Neutrophil (primary cell): ENCODE data around the gene DDI2.
A peak's percentile ranks its signal among the peaks of the same experiment; 100 is the strongest.

Experiments
- H3K27ac ChIP-seq: fragments of 200-600 bp; sonication (generic); 2 replicates; pipeline ENCODE4 v1.5.1; 2016; ENCODE audit warnings: mild to moderate bottlenecking, moderate library complexity
- H3K27me3 ChIP-seq: fragments of 200-600 bp; sonication (generic); 2 replicates; pipeline ENCODE4 v1.6.0; 2016; ENCODE audit warnings: mild to moderate bottlenecking
- H3K36me3 ChIP-seq: fragments of 200-600 bp; sonication (generic); 2 replicates; pipeline ENCODE4 v1.5.1; 2017
- H3K4me1 ChIP-seq, 2 experiments: fragments of 200-600 bp in 1 of 2; sonication (generic) in 1 of 2; 1 replicate in 1 of 2; 2 replicates in 1 of 2; pipeline versions ENCODE4 v1.5.1 to v1.6.1; 2013 to 2016; ENCODE audit warnings: low read depth in 1 of 2, low read length in 1 of 2, mild to moderate bottlenecking in 1 of 2, moderate library complexity in 1 of 2; ENCODE audit not compliant: control insufficient read depth in 1 of 2, insufficient read depth in 1 of 2
- H3K4me3 ChIP-seq, 2 experiments: fragments of 200-600 bp in 1 of 2; sonication (generic) in 1 of 2; 1 replicate in 1 of 2; 2 replicates in 1 of 2; pipeline ENCODE4 v1.5.1; 2013 to 2016; ENCODE audit warnings: low read depth in 1 of 2, low read length in 1 of 2, mild to moderate bottlenecking in 1 of 2, moderate library complexity in 1 of 2
- H3K9me3 ChIP-seq: fragments of 200-600 bp; sonication (generic); 2 replicates; pipeline ENCODE4 v1.5.1; 2016
- CTCF ChIP-seq: fragments of 200-600 bp; sonication (generic); IDR thresholded peaks from 2 replicates; pipeline ENCODE4 v1.5.1; 2016; ENCODE audit warnings: antibody characterized with exemption

Gene DDI2

GRCh38 chr1:15684042-15684461 is 66.8 kb downstream of the DDI2 start, which contains the start of gene PLEKHM2:
PLEKHM2 (plus strand) TSS chr1:15684320; CDS start chr1:15684559, 239 bp downstream.
- H3K9me3 ChIP-seq: no peaks in the 10 kb centered on the region
- H3K4me1 ChIP-seq: peaks cover 33 to 42% of the 10 kb centered on the region in 2 experiments

GRCh38 chr1:15684468-15685291 is 67.4 kb downstream of the DDI2 start:
- TF ChIP-seq CTCF: no peak
- Histone ChIP-seq H3K4me3 (peak overlapping the region; percentile 68 to 85), H3K27ac (peak overlapping the region; percentile 92), H3K9me3 (no peaks in the 10 kb centered on the region), H3K27me3 (no peaks in the 10 kb centered on the region), H3K36me3 (no peaks in the 10 kb centered on the region), H3K4me1 (peaks cover 33 to 42% of the 10 kb centered on the region in 2 experiments)

More at GRCh38 chr1:15684042-15684461, 66.8 kb downstream of the DDI2 start, which contains the start of gene PLEKHM2:
- Histone ChIP-seq H3K27ac (peak within 1 kb of the TSS; percentile 92), H3K36me3 (no peaks in the 10 kb centered on the region), H3K27me3 (no peaks in the 10 kb centered on the region), H3K4me3 (peak within 1 kb of the TSS; percentile 68 to 85)
- no peak for TF ChIP-seq CTCF

- no peaks in the 10 kb centered on the region for H3K27me3 ChIP-seq
- no peak for TF ChIP-seq CTCF
- peak overlapping the region in 1 of 2 experiments; percentile 68 for H3K4me3 ChIP-seq
- H3K27ac ChIP-seq: peak overlapping the region; percentile 60
- H3K4me1 ChIP-seq: peaks cover 33 to 42% of the 10 kb centered on the region in 2 experiments
- H3K36me3 ChIP-seq: no peaks in the 10 kb centered on the region
- H3K9me3 ChIP-seq: no peaks in the 10 kb centered on the region
Measured at GRCh38 chr1:15685820-15686219, 68.6 kb downstream of the DDI2 start.

- no peaks in the 10 kb centered on the region for H3K9me3 ChIP-seq
- no peak for TF ChIP-seq CTCF
- H3K36me3 ChIP-seq: no peaks in the 10 kb centered on the region
- no peaks in the 10 kb centered on the region for H3K27me3 ChIP-seq
- peaks cover 28 to 30% of the 10 kb centered on the region in 2 experiments for H3K4me1 ChIP-seq
- no peak overlapping the region for H3K4me3 ChIP-seq
- H3K27ac ChIP-seq: no peak overlapping the region
Measured at GRCh38 chr1:15687446-15687845, 70.2 kb downstream of the DDI2 start.

GRCh38 chr1:15690317-15690716 is 73.1 kb downstream of the DDI2 start:
- no peak overlapping the region for H3K4me3 ChIP-seq
- H3K36me3 ChIP-seq: peaks cover 5% of the 10 kb centered on the region
- H3K27me3 ChIP-seq: no peaks in the 10 kb centered on the region
- no peak overlapping the region for H3K27ac ChIP-seq
- peaks cover 7 to 12% of the 10 kb centered on the region in 2 experiments for H3K4me1 ChIP-seq
- H3K9me3 ChIP-seq: no peaks in the 10 kb centered on the region
- TF ChIP-seq CTCF: no peak
